ENCODE data around the gene FAM162A.

Gene FAM162A

DNA sequence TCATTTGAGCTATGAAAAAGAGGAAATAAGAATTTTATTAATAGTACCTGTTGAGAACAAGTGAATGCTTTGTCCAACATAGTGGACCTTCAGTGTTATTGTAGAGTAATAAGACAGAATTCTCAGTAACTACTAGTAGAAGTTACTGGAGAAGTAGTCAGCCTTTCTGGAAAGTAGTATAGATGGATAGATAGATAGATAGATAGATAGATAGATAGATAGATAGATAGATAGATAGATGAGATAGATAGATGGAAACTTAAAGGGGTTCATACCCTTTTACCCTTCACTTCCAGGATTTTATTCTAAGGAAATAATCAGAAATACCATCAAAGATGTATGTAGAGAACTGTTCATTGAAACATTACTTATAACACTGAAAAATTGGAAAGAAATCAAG lies 5.2 kb downstream of the FAM162A start:
- no peak for DNase-seq (ENCODE audit: low read depth)

DNA sequence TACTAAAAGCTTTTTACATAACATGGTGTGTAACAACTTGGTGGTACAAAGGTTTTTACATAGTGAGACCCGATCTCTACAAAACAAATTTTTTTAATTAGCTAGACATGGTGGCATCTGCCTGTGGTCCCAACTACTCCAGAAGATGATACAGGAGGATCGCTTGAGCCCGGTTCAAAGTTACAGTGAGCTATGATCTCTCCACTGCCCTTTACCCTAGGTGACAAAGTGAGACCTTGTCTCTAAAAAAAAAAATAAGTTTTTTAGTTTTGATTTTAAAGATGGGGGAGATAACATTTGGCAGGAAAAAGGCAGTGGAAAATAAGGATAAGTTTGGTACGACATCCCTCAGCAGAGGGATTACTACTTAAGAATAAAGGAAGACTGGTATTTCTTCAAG lies 5.9 kb downstream of the FAM162A start:
- no peak for DNase-seq (ENCODE audit: low read depth)

DNA sequence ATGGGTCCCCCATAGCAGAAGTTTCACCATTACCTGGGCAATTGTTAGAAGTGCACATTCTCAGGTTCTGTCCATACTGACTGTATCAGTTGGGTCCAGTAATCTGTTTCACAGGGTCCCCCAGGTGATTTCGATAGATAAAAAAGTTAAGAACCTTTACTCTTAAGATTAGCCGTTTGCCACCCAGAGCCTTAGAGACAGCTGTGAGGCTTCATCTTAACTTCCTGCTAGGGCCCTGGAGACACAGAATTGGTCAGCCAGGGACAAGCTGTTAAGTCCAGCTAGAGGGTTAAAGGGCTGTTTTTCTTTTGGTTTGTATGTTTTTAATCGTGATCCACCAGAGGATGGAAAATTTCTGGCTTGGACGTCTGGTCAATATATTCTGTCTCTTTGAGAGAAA lies 6.7 kb downstream of the FAM162A start:
- DNase-seq (ENCODE audit: low read depth): no peak

DNA sequence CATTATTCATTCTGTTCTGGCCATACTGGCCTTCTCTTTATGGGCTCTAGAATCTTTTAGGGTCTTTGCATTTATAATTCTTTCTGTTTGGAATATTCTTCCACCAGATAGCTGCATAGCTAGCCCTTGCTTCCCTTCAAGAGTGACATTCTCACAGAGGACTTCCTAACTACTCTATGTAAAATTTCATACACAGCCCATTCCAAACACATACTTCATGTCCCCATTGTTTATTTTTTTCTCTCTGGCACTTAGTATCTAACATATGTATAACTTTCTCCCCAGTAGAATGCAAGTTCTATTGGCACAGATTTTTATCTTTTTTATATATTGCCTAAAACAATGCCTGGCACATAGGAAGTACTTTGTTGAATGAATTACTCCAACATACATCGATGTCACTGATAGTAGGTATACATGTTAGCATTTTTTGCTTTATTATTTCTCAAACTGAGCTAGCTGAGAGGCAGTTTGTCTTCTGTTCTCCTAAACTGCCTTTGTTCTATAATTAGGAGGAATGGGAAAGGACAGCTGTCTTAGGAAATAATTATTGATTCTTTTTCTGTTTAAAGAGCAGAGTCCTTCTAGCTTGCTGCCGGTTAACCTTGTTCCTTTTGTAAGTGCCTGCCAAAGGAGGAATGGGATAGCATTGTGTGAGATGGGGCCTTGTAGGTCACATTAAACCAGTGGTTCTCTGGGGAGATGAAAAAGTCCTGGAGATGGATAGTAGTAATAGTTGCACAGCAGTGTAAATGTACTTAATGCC lies 7.9 kb downstream of the FAM162A start:
- no peak for DNase-seq (ENCODE audit: low read depth)

DNA sequence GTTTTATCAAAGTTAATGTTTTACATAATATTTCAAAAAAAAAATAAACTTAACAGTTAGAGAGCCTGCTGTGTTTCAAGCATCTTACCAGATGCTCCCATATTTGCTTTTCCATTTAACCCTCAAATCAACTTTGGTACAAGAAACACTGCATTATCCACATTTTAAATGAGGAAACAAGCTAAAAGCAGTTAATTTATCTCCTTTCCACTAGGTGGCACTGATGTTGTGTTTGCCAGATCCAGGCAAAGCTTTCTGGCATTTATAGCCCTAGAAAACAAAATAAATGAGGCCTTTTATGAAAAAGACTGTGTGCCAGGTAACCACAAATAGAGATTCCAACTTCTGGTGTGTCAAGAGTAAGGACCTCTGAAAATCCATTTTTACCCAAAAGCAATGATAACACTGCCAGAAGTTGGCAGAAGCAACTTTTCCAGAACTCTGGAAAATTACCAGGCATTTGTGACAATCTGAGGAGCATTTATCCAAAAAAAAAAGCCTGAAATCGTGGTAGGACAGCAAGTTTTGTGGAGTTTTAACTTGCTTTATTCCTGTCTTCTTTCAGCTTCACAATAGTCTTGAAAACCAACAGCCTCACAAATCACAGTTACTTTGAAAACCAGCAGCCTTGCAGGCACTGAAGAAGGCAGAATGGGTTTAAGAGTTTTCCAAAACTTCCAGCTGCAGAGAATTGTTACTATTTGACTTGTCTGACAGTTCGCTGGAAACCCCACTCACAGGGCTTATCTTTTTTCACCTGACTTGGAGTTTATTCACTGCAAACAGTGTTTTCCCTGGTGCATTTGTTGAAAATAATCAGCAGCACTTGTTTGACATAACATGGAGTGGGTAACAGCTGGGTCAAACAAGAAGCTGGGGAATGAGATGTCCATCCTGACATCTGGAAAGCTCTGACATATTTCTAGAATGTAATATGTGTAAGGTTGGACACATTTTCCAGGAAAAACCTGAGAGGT lies 9.2 kb downstream of the FAM162A start:
- peak; percentile 52 for DNase-seq (ENCODE audit: low read depth)

DNA sequence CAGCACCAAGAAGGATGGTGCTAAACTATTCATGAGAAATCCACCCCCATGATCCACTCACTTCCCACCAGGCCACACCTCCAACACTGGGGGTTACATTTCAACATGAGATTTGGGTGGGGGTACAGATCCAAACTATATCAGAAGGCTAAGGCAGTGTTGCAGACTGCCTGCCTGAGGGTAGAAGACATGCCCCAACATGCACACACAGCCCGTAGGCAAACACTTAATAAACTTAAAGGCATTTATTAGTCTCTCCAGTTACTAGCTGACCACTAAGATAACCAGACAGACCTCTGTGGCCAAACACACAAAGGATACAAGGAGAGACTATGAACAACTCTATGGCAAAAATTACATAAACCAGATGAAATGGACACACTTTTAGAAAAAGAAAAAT lies 10.2 kb downstream of the FAM162A start:
- no peak for DNase-seq (ENCODE audit: low read depth)

DNA sequence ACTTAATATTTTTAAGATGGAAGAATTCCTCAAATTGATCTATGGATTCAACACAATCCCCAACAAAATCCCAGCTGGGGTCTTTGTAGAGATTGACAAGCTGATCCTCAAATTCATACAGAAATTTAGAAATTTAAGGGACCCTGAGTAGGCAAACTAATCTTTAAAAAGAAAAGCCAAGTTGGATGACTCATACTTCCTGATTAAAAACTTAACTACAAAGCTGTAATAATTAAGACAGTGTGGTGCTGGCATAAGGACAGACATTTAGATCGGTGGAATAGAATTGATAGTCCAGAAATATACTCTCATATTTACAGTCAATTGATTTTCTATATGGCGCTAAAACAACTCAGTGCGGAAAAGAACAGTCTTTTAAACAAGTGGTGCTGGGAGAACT lies 11.6 kb downstream of the FAM162A start:
- DNase-seq (ENCODE audit: low read depth): no peak

DNA sequence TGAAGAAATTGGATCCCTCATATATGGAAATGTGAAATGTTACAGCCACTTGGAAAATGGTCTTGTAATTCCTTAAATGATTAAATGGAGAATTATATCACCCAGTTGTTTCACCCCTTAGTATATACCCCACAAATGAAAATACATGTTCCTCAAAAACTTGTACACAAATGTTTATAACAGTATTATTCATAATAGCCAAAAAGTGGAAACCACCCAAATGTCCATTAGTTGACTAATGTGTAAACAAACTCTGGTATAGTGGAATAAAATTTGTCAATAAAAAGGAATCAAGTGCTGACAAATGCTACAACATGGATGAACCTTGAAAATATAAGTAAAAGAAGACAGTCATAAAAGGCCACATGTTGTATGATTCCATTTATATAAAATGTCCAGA lies 12.5 kb downstream of the FAM162A start:
- no peak for DNase-seq (ENCODE audit: low read depth)

DNA sequence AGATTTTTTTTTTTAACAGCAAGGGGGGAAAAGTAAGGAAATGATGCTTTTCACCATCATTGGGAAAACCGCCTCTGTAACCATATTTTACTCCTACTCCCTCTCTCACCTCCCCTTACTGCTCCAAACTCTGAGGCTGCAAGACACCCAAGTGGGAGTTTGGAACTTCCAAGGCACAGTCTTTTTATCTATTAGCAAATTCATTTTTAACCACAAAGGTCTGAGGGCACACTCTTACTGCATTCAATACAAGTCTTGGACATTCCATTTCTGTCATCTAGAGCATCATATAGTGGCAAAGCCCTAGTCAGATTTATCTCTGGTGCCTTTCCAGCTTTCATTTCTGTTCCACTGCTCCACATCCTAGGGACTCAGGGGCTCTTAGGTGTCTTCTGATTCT lies 13.2 kb downstream of the FAM162A start:
- no peak for DNase-seq (ENCODE audit: low read depth)

DNA sequence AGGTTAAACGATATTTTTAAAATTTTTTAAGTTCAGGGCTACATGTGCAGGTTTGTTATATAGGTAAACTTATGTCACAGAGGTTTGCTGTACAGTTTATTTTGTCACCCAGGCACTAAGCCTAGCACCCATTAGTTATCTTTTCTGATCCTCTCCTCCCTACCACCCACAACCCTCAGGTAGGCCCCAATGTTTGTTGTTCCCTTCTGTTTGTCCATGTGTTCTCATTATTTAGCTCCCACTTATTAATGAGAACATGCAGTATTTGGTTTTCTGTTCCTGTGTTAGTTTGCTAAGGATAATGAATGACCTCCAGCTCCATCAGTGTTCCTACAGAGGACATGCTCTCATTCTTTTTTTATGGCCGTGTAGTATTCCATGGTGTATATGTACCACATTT lies 14.9 kb downstream of the FAM162A start:
- no peak for DNase-seq (ENCODE audit: low read depth)

DNA sequence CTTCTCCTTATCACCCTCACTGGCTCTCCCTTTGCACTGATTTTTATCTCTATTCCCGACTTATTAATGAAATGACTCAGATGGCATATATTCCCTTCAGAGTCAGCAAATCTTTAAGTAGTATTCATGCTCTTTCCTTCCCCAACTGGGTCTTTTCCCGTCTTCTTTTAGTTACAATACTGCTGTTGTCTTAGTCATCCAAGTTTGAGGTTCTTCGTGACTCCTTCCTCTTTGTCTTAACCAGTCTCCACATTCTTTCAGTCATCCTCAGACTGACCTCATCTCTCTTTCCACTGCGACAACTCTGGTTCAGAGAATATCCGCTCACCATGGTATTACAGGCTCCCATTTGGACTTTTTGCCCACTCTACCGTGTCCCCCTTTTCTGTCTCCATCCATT lies 19.5 kb downstream of the FAM162A start:
- DNase-seq (ENCODE audit: low read depth): no peak

DNA sequence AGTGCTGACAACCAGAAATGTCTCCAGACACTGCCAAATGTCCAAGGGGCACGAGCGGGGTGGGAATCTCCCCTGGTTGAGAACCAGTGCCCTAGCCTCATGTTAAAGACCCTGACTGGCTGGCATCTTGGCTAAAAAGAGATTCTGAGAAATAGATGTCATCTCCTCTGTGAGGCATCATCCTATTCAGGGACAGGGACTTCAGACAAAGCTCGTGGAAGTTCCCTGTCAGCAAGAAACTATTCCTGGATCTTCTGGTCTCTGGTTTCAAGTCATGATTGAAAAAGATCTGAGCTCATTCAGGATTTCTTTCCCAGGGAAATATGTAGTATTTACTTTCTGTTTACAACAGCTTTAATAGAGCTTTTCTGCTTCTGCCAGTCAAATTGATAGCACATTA lies 21.0 kb downstream of the FAM162A start:
- no peak for DNase-seq (ENCODE audit: low read depth)

DNA sequence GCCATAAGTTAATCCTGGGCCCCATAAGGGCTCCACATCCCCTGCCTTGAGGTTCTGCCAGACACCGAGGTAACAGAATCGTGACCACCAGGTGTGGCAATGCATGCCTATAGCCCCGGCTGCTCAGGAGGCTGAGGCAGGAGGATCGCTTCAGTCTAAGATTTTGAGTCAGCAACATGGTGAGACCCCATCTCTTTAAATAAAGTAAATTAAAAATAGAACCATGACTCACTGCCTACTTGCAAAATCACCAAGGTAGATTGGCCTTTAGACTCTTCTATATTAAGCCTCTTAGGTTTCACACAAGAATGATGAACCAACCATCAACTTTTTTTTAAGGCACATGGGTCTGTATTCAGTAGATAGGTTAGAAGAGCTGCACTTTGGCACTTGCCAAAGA lies 22.2 kb downstream of the FAM162A start:
- no peak for DNase-seq (ENCODE audit: low read depth)

DNA sequence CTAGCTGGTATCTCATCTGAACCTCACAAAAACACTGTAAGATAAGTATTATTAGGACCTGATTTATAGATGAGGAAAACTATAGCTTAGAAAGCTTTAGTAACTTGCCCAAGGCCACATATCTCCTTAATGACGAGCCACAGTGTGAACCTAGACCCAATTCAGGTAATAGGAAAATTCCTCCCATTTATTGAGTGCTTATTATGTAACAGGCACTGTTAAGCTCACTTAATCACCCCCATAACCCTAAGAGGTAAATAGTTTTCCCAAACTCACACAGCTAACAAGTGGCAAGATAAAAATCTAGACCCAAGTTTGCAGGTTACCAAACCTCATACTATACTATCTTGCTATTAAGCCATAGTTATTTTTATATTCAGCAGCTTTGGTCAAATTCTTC lies 24.0 kb downstream of the FAM162A start:
- DNase-seq (ENCODE audit: low read depth): no peak

DNA sequence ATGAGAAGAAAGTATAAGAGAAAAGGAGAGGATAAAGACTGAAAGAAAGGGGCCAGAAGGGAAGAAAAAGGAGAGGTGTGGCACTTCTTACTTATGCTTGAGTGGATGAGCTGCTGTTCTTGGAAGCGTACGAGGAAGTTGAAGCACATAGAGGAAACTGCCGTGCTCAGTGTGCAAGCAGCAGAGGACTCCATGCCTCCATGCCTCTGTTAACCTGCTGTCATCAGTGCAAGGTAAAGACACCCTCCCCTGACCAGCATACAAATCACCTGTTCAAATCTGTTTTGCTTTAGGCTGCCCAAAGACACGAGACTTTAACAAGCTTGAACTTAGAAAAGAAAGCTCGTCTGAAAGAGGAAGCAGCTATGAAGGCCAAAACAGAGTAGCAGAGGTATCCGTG lies 25.5 kb downstream of the FAM162A start:
- DNase-seq (ENCODE audit: low read depth): no peak

DNA sequence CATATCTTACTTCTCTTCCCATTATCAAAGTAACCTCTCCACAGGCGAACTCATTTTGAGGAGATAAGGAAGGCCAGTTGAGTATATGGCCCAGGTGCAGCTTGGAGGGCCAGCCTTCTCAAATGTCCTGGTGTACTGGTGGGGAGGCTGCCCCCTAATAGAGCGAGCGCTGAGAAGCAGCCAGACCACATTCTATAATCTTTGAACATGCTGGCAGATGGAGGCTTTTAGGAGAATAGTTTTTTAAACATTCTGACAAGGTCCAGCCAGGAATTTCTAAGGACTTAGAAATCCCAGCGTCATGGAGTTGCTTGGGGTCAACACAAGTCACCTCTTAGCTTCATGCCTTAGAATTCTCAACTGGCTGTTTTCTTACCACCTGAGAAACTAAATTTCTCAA lies 26.1 kb downstream of the FAM162A start:
- no peak for DNase-seq (ENCODE audit: low read depth)

DNA sequence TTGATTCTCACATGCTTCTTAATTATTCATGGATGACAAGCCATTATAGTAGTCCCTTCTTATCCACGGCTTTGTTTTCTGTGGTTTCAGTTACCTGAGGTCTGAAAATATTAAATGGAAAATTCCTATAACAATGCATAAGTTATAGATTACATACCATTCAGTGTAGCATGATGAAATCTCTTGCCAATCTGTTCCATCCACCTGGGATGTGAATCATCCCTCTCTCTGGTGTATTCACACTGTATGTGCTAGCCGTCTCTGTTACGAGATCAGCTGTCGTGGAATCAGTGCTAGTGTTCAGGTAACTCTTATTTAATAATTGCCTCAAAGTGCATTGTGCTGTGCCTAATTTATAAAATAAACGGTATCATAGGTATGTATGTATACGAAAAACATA lies 26.7 kb downstream of the FAM162A start:
- DNase-seq (ENCODE audit: low read depth): no peak

DNA sequence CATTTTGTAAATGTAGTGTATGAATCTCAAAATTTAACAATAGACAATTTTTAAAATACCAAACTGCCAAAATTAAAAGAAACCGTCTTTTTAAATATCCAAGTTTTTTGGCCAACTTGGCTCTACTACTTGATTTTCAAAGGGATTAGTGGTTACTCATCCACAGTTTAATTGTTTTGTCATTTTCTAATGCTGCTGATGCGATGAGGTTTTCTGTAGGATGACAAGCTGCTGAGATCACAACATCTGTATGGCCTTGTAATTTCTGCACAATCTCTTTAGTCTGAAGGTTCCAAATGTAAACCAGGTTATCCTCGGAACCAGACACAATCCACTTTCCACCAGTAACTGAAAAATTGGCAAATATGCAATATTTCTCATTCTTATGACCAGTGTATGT lies 30.4 kb downstream of the FAM162A start:
- DNase-seq (ENCODE audit: low read depth): no peak

DNA sequence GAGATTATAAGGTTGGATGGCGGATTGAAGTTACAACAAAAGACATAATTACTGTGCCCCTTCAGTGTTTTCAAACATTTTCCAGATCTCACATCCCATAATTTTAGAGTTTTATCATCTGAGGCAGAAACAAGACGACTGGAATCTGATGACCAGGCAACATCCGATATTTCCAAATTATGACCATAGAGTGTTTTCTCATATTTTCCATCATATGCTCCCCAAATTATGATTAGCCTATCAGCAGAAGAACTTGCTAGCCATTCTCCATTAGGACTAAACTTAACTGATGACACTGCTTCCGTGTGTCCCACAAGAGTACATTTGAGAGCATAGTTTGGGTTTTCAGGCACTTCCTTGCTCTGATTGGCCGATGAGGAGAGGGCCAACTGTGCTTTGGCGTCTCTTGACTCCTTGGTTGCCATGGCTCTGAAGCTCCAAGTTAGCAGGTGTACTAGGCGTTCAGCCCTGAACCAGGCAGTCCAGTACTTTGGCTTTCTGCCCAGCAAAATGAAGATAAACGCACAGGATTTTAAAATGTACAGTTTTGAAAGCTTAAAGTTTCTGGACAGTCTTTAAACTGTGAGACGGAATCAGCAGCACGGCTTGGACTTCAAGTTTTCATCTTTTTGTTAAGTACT lies 31.2 kb downstream of the FAM162A start:
- DNase-seq (ENCODE audit: low read depth): peak; percentile 20

DNA sequence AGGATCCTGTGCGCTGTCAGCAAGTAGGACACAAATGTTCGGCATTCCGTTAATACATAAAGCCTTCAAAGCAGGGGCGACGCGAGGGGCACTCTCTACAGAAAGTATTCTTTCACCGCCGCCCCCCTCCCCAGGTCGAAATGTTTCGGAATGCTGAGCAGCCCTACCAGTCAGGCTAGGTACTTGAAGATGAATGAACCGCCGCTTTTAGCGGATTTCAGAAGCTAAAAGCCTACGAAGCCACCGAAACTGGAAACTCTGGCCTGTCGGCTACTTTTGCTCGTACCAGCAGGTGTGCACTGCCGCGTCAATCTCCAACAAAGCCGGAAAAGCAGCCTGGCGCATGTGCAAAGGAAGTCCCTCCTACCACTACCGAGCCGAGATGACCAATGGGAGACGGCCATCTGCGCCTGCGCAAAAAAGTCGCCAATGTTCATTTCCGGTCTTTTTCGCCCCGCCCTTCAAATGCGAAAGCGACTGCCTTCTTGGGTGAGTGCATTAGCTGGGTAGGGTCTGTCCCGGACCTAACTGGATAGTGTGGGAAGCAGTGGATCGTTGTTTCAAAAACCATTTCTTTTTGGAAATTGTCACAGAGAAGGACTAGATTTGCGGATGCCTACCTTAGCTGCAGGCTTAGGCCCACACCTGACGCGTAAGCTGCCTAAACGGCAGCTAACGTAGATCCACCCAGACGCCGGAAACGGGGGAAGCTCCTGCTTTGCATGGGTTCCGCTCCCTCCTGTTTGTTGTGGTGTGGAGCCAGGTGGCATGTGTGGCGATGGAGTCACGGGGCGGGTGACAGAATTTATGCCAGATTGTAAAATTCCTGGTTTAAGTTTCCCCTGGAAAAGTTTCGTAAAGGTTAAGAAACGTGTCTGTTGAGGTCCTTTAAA lies 32.0 kb downstream of the FAM162A start, which contains the start of gene WDR5B:
TSS of gene WDR5B (minus strand) at position 301 of the 893 bp plus-strand sequence. CDS start 534 bp downstream, outside the sequence.
- DNase-seq (ENCODE audit: low read depth): peak; percentile 95

DNA sequence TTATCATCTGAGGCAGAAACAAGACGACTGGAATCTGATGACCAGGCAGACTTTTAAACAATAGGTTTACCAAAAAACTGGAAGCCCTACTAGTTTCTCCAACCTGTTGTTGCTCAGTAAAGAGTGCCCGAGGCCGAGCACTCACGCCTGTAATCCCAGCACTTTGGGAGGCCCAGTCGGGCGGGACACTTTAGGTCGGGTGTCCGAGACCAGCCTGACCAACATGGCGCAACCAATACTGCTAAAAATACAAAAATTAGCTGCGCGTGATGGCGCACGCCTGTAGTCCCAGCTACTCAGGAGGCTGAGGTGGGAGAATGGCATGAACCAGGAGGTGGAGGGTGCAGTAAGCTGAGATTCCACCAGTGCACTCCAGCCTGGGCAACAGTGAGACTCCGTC lies 33.0 kb downstream of the FAM162A start:
- peak; percentile 24 for DNase-seq (ENCODE audit: low read depth)

DNA sequence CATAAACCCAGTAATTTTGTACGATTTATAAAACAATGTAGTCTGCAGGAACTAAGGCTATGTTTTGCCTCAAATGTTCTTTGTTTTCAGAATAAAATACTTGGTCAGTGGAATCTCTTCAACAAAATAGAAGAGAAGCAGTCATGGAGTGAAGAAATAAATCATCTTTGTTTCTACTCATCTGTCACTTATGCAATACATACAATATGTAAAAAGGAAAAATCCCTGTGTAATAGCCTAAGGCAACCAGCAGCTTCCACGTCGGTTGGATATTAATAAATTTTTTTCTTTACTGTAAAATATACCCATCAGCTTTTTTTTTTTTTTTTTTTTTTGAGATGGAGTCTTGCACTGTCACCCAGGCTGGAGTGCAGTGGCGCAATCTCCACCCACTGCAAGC lies 37.1 kb downstream of the FAM162A start:
- no peak for DNase-seq (ENCODE audit: low read depth)
